Breast epithelium (tissue), 4 donors: ENCODE data around the gene PDZD4. TPM values are rescaled to one million over a fixed set of nuclear protein-coding genes. Genes with fewer than 3 reads are reported as not detected.

Source experiments
- DNase-seq, 2 donors: peaks; one replicate each; pipeline ENCODE4 v3.0.0-alpha.2; 2019; ENCODE audit warnings: low spot score in 2 of 2
- H3K27ac ChIP-seq, 2 donors: fragments of 200-600 bp; sonication (generic) in 1 of 2; one replicate each; pipeline ENCODE4 v1.5.1; 2016 to 2019; ENCODE audit warnings: mild to moderate bottlenecking in 1 of 2
- H3K27me3 ChIP-seq, 2 donors: fragments of 200-600 bp; sonication (generic) in 1 of 2; one replicate each; pipeline versions ENCODE4 v1.5.1 to v1.6.0; 2017 to 2019; ENCODE audit warnings: control low read depth in 1 of 2, mild to moderate bottlenecking in 1 of 2
- H3K36me3 ChIP-seq: fragments of 200-600 bp; one replicate; pipeline ENCODE4 v1.5.1; 2019
- H3K4me1 ChIP-seq, 2 donors: fragments of 200-600 bp; sonication (generic); one replicate each; pipeline ENCODE4 v1.5.1; 2016 to 2019; ENCODE audit warnings: control low read depth in 1 of 2
- H3K4me3 ChIP-seq, 3 donors: fragments of 200-600 bp; sonication (generic); 1 replicate in 2 of 3; 2 replicates in 1 of 3; pipeline ENCODE4 v1.5.1; 2016 to 2019; ENCODE audit warnings: mild to moderate bottlenecking in 3 of 3, moderate library complexity in 2 of 3
- H3K9me3 ChIP-seq, 2 donors: fragments of 200-600 bp; sonication (generic) in 1 of 2; one replicate each; pipeline ENCODE4 v1.5.1; 2016 to 2019; ENCODE audit warnings: control low read depth in 1 of 2
- CTCF ChIP-seq, 3 donors: fragments of 450-650 bp; IDR thresholded peaks; one replicate each; pipeline ENCODE4 v1.5.1; 2016 to 2017; ENCODE audit warnings: antibody characterized with exemption in 3 of 3, mild to moderate bottlenecking in 3 of 3, moderate library complexity in 3 of 3
- POLR2A ChIP-seq: fragments of 450-650 bp; IDR thresholded peaks from one replicate; pipeline ENCODE4 v1.6.1; 2016; ENCODE audit warnings: antibody characterized with exemption, mild to moderate bottlenecking, moderate library complexity
- POLR2AphosphoS5 ChIP-seq, 3 donors: sonication (generic); formaldehyde crosslinking; IDR thresholded peaks; one replicate each; pipeline ENCODE4 v1.6.1; 2017; ENCODE audit warnings: antibody characterized with exemption in 3 of 3
- intact Hi-C: fragments of 100-400 bp; cut with DNase I; formaldehyde crosslinking; loops from one replicate; pipeline ENCODE4 v1.15.1; 2023; ENCODE audit warnings: low total_unique reads
- total RNA-seq, 3 donors: library from RNA; depleted of rRNA; stranded (reverse); fragments of >200 nt; gene quantifications; one replicate each; pipeline ENCODE4 v1.1.0, GENCODE V29; 2016

Gene PDZD4
- total RNA-seq, 3 donors from 2014 or later, result 0.80 to 5.6 (median 2.9) TPM

GRCh38 chrX:153873282-153874084 is 43.1 kb upstream of the PDZD4 start:
- TF ChIP-seq CTCF (IDR thresholded peaks at IDR 0.05) (no peak), POLR2AphosphoS5 (IDR thresholded peaks at IDR 0.05) (no peak), POLR2A (no peak)
- no peaks in the 10 kb centered on the region for H3K4me1 ChIP-seq
- H3K9me3 ChIP-seq, result no peaks in the 10 kb centered on the region
- no peak for DNase-seq
- H3K27me3 ChIP-seq, result peaks cover 3 to 93% of the 10 kb centered on the region in 2 donors
- H3K36me3 ChIP-seq, result no peaks in the 10 kb centered on the region
- H3K4me3 ChIP-seq, result no peak overlapping the region
- H3K27ac ChIP-seq, result no peak overlapping the region
- intact Hi-C loops, result no loop called here

GRCh38 chrX:153871946-153872878 is 41.9 kb upstream of the PDZD4 start:
- no peak for TF ChIP-seq CTCF (IDR thresholded peaks at IDR 0.05)
- peaks cover 3 to 92% of the 10 kb centered on the region in 2 donors for H3K27me3 ChIP-seq
- H3K27ac ChIP-seq, result no peak overlapping the region
- no peak overlapping the region for H3K4me3 ChIP-seq
- no peaks in the 10 kb centered on the region for H3K4me1 ChIP-seq
- DNase-seq, result no peak
- H3K36me3 ChIP-seq, result no peaks in the 10 kb centered on the region
- no peaks in the 10 kb centered on the region for H3K9me3 ChIP-seq
- intact Hi-C loops, result no loop called here

GRCh38 chrX:153871451-153871850 is 41.1 kb upstream of the PDZD4 start:
- Histone ChIP-seq H3K27ac (no peak overlapping the region), H3K4me1 (no peaks in the 10 kb centered on the region), H3K4me3 (no peak overlapping the region), H3K9me3 (no peaks in the 10 kb centered on the region), H3K27me3 (peaks cover 3 to 92% of the 10 kb centered on the region in 2 donors), H3K36me3 (no peaks in the 10 kb centered on the region)
- intact Hi-C loops, result no loop called here
- no peak for DNase-seq
- no peak for TF ChIP-seq POLR2A
- TF ChIP-seq CTCF (IDR thresholded peaks at IDR 0.05), result no peak
- TF ChIP-seq POLR2AphosphoS5 (IDR thresholded peaks at IDR 0.05), result no peak

- no peaks in the 10 kb centered on the region for H3K36me3 ChIP-seq
- H3K9me3 ChIP-seq, result no peaks in the 10 kb centered on the region
- peaks cover 3 to 87% of the 10 kb centered on the region in 2 donors for H3K27me3 ChIP-seq
- no peak for DNase-seq
- TF ChIP-seq POLR2A, result no peak
- TF ChIP-seq POLR2AphosphoS5 (IDR thresholded peaks at IDR 0.05), result no peak
- TF ChIP-seq CTCF (IDR thresholded peaks at IDR 0.05), result no peak
- H3K4me3 ChIP-seq, result no peak overlapping the region
- H3K4me1 ChIP-seq, result no peaks in the 10 kb centered on the region
- no peak overlapping the region for H3K27ac ChIP-seq
- intact Hi-C loops, result no loop called here
Observed at GRCh38 chrX:153870791-153871360, 40.5 kb upstream of the PDZD4 start.
